GM12874 (cell line): ENCODE measurements around the gene AP2S1.

Experiments
- TF ChIP-seq, protein P1 (sequence below): IDR thresholded peaks from 2 replicates; pipeline ENCODE4 v1.5.1; 2011; ENCODE audit warnings: low read depth, mild to moderate bottlenecking, control low read depth, low read length, moderate library complexity; ENCODE audit not compliant: insufficient read depth

AP2S1 gene

DNA sequence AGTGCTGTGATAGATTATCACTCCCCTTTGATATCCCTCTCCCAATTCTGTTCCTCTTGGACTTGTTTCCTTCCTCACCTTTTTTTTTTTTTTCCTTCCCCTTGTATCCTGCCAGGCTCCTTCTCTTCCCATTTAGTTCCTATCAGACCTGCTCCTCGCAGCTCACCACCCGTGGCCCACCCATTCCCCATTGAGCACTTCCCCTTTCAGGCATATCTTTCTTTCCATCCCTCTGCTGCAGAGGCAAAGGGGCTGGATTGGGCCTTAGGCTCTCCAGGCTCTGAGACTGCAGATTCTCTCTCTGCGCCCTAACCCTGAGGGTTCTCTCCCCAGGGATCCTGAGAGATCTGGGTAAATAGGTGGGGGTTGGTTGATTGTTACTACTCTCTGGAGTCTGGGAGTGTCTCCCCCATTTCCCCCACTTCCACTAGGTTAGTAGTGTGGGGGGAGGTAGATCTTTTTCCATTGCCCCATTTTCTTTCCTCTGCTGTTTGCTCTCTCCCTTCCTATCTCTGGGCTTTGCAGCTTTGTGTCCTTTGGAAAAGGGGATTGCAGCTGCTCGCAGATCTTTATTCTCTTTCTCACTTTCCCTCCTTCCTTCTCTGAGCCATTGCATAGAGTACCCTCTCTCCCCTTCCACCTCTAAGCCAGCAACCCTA, 12.5 kb upstream of the AP2S1 start:
- TF ChIP-seq, protein P1, sequence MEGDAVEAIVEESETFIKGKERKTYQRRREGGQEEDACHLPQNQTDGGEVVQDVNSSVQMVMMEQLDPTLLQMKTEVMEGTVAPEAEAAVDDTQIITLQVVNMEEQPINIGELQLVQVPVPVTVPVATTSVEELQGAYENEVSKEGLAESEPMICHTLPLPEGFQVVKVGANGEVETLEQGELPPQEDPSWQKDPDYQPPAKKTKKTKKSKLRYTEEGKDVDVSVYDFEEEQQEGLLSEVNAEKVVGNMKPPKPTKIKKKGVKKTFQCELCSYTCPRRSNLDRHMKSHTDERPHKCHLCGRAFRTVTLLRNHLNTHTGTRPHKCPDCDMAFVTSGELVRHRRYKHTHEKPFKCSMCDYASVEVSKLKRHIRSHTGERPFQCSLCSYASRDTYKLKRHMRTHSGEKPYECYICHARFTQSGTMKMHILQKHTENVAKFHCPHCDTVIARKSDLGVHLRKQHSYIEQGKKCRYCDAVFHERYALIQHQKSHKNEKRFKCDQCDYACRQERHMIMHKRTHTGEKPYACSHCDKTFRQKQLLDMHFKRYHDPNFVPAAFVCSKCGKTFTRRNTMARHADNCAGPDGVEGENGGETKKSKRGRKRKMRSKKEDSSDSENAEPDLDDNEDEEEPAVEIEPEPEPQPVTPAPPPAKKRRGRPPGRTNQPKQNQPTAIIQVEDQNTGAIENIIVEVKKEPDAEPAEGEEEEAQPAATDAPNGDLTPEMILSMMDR = no peak

DNA sequence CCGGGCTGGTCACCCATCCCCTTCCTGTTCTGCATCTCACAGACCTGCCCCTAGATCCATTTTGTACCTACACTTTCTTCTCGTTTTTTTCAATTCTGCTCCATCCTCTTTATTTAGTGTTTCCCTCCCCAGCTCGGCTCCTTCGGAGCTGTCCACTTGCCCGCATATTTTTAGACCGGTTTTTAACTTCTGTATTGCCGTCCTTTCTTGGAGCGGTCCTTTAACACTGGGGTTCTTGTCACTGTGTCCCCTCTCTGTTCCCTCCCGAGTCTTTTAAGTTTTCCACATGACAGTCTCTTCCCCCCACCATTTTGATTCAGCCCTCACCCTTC, 11.8 kb upstream of the AP2S1 start:
- TF ChIP-seq, protein P1 = no peak

DNA sequence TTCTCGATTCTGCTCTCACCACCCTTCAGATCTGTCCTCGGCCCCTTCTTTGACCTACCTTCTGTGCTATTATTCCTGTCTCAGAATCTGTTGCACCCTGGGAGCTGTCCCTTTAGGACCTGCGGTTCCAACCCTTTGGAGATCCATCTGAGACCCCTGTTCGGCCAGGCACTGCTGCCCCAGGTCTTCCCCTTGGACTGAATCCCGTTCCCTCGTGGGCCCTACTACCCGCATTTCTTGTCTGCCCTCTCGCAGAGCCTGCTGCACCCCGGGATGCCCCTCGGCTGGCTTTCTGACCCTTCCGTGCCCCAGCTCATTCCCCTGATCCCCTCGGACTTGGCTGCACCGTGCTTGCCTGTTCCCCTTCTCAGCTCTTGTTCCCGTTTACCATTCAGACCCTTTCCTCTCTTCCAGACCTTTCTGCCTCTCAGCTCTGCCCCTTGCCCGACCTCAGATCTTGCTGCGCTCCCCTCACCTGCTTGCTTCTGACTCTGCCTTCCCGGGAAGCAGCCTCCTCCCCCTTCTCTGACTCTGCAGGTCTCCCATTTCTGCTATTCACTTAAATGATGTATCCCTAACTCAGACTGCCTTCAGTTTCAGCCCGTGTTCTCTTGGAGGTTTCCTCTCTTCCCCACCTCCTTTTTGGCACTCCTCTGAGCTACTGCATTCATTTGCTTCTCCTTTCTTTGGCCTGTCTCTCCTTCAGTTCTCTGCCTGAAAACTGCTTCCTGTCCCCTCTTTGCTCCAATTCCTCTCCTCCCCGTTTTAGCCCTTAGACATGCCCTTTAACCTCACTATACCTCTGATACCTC, 11.3 kb upstream of the AP2S1 start:
- TF ChIP-seq, protein P1 = no peak

DNA sequence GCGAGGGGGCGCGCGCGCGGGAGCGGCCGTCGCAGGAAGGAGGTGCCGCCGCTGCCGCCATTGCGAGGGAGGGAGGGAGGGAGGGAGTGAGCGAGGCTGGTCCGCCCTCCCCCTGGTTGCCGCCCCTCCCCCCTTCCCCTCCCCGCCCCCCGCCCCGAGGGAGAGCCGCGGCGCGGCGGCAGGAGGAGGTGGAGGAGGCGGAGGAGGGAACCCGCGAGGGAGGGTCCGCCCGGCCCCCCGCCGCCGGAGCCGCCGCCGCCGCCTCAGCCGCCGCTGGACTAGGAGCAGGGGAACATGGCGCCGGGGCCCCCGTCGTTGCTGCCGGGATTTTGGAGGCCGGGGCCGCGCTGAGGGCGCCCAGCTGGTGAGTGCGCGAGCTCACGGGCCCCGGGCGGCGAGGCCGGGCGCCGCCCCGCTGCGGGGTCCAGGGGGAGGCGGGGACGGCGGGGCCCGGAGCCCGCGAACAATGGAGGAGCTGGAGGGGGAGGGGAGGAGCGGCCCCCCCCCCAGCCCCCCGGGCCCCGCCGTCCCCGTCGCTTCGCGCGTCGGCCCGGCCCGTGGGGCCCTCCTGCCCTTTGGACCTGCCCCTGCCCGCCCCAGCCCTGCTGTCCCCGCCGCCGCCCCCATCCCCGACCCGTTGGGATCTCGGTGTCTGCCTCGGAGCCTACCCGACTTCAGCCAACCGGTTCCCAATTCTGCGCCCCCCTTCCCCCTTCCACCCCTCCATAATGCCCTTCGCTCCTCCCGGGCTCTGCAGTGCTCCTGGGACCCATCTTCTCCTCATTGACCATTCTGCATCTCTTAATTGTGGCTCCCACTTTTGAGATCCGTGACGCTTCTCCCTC, 10.4 kb upstream of the AP2S1 start, which contains the start of gene ARHGAP35:
TSS of gene ARHGAP35 (plus strand) at position 152 of the 845 bp plus-strand sequence. CDS start 57,679 bp downstream, outside the sequence.
- TF ChIP-seq, protein P1 = no peak

DNA sequence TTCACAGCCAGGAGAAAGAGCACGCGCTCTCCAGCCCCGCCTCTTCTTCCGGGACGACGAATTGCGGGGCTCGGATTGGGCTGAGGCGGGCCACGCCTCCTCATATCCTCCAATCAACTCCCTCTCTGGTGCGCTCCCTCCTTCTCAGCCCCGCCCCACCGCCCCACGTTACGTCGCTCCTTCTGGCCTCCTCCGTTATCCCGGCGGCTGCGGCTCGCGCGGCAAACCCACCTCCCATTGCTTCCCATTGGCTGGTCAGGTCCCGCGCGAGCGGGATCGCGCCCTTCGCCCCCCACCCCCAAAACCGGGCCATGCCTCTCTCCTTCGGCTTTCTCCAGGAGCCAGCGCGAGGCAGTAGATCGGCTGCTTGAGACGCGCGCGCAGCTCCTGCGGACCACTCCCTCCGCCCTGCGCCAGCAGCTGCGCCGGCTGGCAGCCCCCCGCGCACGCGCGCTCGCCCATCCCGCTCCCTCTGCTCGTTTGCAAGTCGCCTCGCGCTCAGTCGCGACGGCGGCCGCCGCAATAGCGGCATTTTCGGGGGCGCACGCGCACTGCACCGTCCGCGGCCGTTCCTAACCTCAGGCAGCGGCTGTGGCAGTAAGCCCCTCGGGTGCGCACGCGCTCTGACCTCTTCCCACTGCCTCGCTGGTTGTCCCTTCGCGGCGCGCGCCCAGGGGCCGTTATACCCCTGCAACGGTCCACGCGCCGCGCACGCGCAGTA, 9.6 kb upstream of the AP2S1 start:
- TF ChIP-seq, protein P1 = no peak

DNA sequence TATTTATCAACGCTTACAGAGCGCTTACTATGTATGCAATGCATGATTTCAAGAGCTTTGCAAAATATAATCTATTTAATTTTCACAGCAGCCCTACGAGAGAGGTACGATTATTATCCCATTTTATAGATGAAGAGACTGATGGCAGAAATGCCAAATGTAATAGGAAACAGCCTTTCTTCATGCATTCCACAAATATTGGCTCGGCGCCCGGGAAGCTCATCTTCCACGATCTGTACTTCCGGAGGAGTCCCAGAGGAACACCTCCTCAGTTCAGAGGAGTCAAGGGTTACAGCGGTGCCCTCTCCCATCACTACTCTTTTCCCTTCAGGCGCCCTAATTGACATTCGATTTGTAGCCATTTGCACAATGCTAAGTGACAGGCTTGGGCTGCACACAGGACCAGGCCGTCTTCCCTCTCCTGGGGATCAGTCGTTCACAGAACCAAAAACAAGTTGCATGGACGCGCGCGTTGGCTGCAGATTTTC, 9.0 kb upstream of the AP2S1 start:
- TF ChIP-seq, protein P1 = no peak
